OCI-LY3 (cell line): Measurements from ENCODE around the gene PATL2.

Experiments used
- CTCF ChIP-seq: fragments of 200-600, 300-600 bp; sonication (generic); IDR thresholded peaks from 2 replicates; pipeline ENCODE4 v1.5.1; 2014; ENCODE audit warnings: antibody characterized with exemption, low read length, low read depth
- EZH2phosphoT487 ChIP-seq: fragments of 200-600 bp; shearing (Covaris generic); IDR thresholded peaks from 2 replicates; pipeline ENCODE4 v1.6.1; 2018; ENCODE audit warnings: antibody characterized with exemption, mixed run types, low read depth

- no peak for TF ChIP-seq CTCF
- TF ChIP-seq EZH2phosphoT487: no peak
Measured at GRCh38 chr15:44711743-44712345, 721 bp upstream of the PATL2 start.
